ENCODE results near the gene GTF2A1L.
"Not testable (repeated sequence)": the region's sequence is repeated elsewhere in the genome, so short reads cannot be mapped to it uniquely, and the experiment has no call there.

GTF2A1L gene

GRCh38 chr2:48617618-48618017, at the start of gene GTF2A1L:
TSS of gene GTF2A1L (plus strand) at chr2:48617856. CDS start at chr2:48617875, 19 bp downstream.
- no peak for DNase-seq

DNA sequence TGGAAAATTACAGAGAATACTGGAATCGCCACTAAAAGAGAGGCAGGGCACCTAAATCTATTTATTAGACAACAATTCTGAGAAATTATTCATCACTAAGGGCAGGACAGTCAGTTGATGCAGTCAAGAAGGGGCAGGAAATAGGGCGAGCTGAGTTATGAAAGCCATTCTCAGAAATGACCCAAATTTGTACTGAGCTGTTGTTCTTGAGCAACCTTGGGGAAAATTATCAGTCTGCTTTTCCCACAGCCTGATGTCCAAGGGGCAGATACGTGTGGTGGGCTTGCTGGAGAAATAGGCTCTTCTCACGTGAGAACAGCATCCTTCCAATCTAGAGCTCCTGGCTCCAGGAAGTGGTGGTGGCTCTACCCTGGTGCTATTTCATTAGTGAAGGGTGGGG, 49.1 kb upstream of the GTF2A1L start:
- DNase-seq = no peak

GRCh38 chr2:48569433-48569832, 48.2 kb upstream of the GTF2A1L start:
- DNase-seq = no peak

DNA sequence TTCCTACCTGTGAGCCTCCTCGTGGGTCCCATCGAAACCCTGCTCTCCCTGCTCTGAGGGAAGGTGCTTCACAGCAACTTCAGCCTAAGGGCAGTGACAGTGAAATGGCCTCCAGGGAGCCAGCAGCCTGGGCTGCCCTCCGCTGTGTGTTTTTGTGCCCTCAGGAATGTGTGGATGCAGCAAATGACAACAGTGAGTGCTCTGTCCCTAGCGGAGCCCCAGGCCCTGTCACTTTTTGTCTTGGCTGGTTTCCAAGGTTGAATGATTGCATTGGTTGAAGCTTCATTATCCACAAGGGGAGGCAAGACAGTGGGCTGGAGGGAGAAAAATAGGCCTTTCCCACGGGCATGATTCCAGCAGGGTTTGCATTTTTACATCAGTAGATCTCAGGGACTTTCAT, 44.8 kb upstream of the GTF2A1L start:
- no peak for DNase-seq

- DNase-seq = no peak
Measured at GRCh38 chr2:48574353-48575287, 43.0 kb upstream of the GTF2A1L start.

DNA sequence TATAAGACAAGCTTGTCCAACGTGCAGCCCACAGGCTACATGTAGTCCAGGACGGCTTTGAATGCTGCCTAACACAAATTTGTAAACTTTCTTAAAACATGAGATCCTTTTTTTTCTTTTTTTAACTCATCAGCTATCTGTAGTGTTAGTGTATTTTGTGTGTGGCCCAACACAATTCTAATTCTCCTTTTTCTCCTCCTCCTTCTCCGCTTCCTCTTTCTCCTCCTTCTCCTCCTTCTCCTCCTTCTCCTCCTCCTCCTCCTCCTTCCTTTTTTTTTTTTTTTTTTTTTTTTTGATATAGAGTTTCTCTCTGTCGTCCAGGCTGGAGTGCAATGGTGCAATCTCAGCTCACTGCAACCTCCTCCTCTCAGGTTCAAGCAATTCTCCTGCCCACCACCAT, 39.3 kb upstream of the GTF2A1L start:
- no peak for DNase-seq

DNA sequence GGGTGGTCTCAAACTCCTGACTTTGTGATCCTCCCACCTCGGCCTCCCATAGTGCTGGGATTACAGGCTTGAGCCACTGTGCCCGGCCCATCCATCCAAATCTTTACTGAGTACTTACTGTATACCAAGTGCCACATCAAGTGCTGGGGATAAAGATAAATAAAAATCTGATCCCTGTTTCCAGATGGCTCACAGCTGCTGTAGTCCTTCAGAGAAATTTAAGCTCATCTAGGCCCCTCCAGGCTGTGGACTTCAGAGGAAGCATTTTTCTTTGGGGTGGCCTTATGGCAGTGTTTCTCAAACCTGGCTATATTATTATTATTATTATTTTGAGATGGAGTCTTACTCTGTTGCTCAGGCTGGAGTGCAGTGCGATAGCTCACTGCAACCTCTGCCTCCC, 33.7 kb upstream of the GTF2A1L start:
- no peak for DNase-seq

- no peak for DNase-seq
Measured at GRCh38 chr2:48584551-48584950, 33.1 kb upstream of the GTF2A1L start.

- no peak for DNase-seq
Measured at GRCh38 chr2:48586433-48586832, 31.2 kb upstream of the GTF2A1L start.

GRCh38 chr2:48587560-48587959, 30.1 kb upstream of the GTF2A1L start:
- no peak for DNase-seq

- no peak for DNase-seq
Measured at GRCh38 chr2:48587961-48588360, 29.7 kb upstream of the GTF2A1L start.

GRCh38 chr2:48588745-48589144, 28.9 kb upstream of the GTF2A1L start:
- DNase-seq = no peak

- DNase-seq = no peak
Measured at GRCh38 chr2:48589170-48589767, 28.4 kb upstream of the GTF2A1L start.

GRCh38 chr2:48590017-48590416, 27.6 kb upstream of the GTF2A1L start:
- DNase-seq = no peak

GRCh38 chr2:48592067-48592466, 25.6 kb upstream of the GTF2A1L start:
- no peak for DNase-seq

DNA sequence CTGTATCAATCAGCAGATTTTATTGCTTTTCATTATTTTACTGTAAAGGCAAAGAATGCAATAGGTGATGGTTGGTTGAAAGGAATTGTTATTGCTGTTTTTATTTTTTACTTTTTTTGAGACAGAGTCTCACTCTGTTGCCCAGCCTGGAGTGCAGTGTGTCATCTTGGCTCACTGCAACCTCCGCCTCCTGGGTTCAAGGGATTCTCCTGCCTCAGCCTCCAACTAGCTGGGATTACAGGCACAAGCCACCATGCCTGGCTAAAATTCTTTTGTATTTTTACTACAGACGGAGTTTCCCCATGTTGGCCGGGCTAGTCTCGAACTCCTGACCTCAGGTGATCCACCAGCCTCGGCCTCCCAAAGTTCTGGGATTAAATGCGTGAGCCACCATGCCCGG, 20.9 kb upstream of the GTF2A1L start:
- DNase-seq = not testable (repeated sequence)

DNA sequence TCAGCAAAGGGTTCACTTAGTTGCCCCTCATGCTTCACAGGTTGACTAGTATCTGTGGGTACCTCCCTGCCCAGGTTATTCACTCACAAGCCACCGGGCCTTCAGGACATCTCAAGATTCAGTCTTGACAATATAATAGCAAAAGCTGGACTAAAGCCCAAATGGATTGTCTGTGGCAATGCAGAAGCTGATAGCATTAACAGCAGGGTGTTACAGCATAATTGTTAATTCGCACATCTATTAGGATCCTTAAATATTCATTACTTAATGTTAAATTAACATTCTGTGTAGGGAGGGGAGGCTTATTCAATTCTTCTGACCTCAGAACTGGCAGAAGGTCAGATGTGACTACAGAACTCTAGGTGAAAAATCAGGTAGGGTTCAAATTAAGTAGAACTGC, 20.2 kb upstream of the GTF2A1L start:
- no peak for DNase-seq

- no peak for DNase-seq
Measured at GRCh38 chr2:48600204-48600813, 17.3 kb upstream of the GTF2A1L start.

GRCh38 chr2:48600917-48601316, 16.7 kb upstream of the GTF2A1L start:
- DNase-seq = no peak

DNA sequence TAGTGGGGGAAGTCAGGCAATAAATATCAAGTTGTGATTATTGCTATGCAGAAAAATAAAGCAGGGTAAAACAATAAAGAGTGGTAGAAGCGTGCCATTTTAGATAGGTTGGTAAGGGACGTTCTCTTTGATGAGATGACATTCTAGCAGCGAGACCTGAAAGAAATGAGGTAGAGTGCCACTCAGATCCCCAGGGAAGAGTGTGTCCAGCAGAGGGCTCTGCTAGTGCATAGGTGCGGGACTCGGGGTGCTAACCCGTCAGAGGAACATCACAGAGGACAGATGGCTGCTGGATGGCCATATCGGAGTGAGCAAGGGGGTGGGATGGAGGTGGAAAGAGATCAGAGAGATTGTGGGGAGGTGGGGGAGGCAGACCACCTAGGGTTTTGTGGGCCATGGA, 16.3 kb upstream of the GTF2A1L start:
- no peak for DNase-seq

DNA sequence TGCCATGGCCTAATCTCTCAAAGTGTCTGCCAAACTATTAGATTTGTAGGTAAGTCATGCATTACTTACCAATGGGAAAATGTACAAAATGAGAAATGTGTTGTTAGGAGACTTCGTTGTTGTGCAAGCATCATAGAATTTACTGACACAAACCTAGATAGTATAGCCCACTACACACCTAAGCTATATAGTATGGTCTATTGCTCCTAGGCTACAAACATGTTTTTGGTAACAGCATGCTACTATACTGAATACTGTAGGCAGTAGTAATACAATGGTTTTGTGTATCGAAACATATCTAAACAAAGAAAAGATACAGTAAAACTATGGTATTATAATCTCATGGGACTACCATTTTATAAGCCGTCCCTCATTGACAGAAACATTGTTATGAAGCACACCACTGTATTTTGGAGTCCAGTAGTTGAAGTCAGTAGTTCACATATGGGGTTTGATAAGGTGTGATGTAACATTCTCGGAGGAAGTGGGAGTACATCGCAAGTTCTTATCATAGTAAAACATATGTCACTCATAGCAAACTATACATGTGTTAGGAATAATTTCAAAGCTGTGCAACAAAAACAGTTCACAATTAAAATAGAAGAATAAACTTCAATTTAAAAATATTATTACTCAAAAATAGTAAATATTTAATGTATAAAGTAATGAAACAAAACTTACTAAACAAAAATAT, 12.0 kb upstream of the GTF2A1L start:
- no peak for DNase-seq

DNA sequence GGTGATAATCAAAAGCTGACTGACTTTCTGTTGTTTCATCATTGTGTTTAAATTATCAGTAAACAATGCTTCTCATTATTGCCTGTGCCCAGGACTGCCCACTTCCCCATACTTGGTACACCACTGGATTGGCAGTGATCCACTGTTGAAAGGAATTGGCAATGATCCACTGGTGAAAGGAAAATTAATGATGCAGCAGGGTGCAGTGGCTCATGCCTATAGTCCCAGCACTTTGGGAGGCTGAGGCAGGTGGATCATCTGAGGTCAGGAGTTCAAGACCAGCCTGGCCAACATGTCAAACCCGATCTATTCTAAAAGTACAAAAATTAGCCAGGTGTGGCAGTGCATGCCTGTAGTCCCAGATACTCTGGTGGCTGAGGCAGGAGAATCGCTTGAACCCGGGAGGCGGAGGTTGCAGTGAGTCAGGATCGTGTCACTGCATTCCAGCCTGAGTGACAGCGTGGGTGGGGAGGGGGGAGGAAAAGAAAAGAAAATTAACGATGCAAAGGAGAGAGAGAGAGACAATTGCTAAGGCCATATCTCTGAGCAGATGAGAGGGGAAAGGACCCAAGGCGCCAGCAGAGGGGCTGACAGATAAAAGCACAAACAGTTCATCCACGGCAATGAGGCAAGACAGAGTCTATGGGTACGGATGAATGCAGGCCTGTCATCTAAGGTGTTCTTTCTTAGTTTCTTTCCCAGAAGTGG, 10.2 kb upstream of the GTF2A1L start:
- no peak for DNase-seq

DNA sequence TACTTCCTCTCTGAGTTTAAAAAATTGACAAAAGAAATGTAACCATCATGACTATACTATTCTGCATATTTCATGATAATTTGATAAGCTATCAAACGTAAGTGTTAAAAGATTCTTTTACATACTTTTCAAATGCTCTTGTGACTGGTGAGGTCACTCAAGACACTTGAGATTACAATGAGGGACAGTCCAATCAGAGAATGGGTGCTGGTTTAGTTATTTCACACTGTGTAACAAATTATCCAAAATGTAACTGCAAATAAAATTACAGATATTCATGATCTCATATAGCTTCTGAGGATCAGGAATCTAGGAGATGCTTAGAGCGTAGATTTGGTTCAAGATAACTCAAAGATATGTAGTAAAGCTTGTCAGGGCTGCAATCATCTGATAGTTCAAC, 4.4 kb upstream of the GTF2A1L start:
- DNase-seq = no peak
